ENCODE measurements around the gene DUSP16.

DUSP16 gene

GRCh38 chr12:12447236-12447635, 115.4 kb downstream of the DUSP16 start:
- DNase-seq (ENCODE audit: insufficient read length, low spot score) (no peak), FAIRE-seq (no peak)
- no peak for TF ChIP-seq CTCF (IDR thresholded peaks at IDR 0.05; ENCODE audit: insufficient read depth, missing control alignments)

- DNase-seq (ENCODE audit: insufficient read length, low spot score) (no peak), FAIRE-seq (no peak)
- TF ChIP-seq CTCF (IDR thresholded peaks at IDR 0.05; ENCODE audit: insufficient read depth, missing control alignments) = no peak
Measured at GRCh38 chr12:12446786-12447185, 115.9 kb downstream of the DUSP16 start.

- TF ChIP-seq CTCF (IDR thresholded peaks at IDR 0.05; ENCODE audit: insufficient read depth, missing control alignments) = no peak
- FAIRE-seq (no peak), DNase-seq (ENCODE audit: insufficient read length, low spot score) (no peak)
Measured at GRCh38 chr12:12445882-12446181, 116.8 kb downstream of the DUSP16 start.

- DNase-seq (ENCODE audit: insufficient read length, low spot score) (no peak), FAIRE-seq (no peak)
- no peak for TF ChIP-seq CTCF (IDR thresholded peaks at IDR 0.05; ENCODE audit: insufficient read depth, missing control alignments)
Measured at GRCh38 chr12:12445165-12445881, 117.3 kb downstream of the DUSP16 start.

GRCh38 chr12:12443431-12443878, 119.2 kb downstream of the DUSP16 start:
- no peak for TF ChIP-seq CTCF (IDR thresholded peaks at IDR 0.05; ENCODE audit: insufficient read depth, missing control alignments)
- DNase-seq (ENCODE audit: insufficient read length, low spot score) (no peak), FAIRE-seq (no peak)

- DNase-seq (ENCODE audit: insufficient read length, low spot score) (no peak), FAIRE-seq (no peak)
- no peak for TF ChIP-seq CTCF (IDR thresholded peaks at IDR 0.05; ENCODE audit: insufficient read depth, missing control alignments)
Measured at GRCh38 chr12:12442548-12443071, 120.1 kb downstream of the DUSP16 start.

GRCh38 chr12:12441843-12442461, 120.7 kb downstream of the DUSP16 start:
- TF ChIP-seq CTCF (IDR thresholded peaks at IDR 0.05; ENCODE audit: insufficient read depth, missing control alignments) = no peak
- FAIRE-seq (no peak), DNase-seq (ENCODE audit: insufficient read length, low spot score) (no peak)

All from D721Med (cell line).